ENCODE results near the gene CEP290.

The CEP290 gene

DNA sequence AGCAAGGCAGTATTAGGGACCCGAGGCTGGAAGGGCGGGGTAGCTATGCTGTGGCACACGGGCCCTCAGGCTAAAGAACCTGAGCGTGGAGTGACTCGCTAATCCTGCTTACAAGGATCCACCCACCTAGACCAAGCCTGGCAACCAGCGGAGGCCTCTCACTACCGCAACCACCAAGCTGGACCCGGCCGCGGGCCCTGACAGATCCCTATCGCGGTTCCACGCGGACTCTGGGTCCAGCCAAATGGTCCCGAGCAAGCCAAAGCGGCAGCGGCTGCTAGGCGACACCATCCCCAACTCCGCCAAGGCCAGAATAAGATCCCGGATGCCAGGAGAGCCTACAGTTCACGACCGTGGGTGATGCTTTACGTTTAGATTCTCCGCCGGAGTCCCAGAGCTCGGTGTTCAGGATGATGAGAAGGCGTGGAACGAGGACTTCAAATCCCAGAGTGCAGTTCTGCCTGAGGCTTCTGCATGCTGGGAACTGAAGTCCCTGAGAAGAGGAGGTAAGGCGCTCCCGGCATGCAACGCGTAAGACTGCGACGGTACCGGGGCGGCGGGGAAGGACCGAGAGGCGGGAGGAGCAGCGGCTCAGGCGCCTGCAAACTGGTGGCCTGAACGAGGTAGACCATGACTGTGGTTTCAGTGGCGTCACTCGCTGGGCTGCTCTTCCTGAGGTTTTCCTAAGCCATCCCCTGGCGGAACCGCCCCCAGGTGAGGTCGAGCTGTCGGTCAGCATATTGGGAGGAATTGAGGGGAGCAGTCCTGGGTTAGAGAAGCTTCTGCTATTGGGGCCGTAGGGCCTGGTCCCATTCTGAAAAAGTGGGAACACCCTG, at the start of gene CEP290, which contains the start of gene TMTC3:
Gene CEP290 (minus strand): TSS at position 315 of the 836 bp plus-strand sequence. CDS start 781 bp downstream, outside the sequence.
Gene TMTC3 (plus strand): TSS at position 534 of the 836 bp plus-strand sequence. CDS start 6,009 bp downstream, outside the sequence.
- DNase-seq: peak; percentile 58

DNA sequence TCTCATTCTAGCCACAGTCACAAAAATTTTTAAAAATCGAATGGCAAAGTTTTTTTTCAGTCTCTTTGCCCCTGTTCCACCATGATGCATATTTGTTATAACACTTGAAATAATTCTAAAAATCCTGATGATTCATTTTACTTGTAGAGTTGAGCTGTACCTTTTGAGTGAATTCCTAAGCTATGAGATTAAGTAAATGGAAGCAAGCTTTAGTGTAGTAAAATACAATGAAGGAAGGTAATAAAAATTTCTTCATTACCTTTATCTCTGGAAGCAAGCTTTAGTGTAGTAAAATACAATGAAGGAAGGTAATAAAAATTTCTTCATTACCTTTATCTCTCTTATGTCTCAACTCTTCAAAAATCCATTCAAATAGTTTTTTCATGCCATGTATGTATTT, 46.3 kb upstream of the CEP290 start:
- DNase-seq: no peak

- DNase-seq: no peak
These were observed 45.7 kb upstream of the CEP290 start for GRCh38 chr12:88187571-88187970.

- no peak for DNase-seq
These were observed 44.1 kb upstream of the CEP290 start for GRCh38 chr12:88185988-88186387.

DNA sequence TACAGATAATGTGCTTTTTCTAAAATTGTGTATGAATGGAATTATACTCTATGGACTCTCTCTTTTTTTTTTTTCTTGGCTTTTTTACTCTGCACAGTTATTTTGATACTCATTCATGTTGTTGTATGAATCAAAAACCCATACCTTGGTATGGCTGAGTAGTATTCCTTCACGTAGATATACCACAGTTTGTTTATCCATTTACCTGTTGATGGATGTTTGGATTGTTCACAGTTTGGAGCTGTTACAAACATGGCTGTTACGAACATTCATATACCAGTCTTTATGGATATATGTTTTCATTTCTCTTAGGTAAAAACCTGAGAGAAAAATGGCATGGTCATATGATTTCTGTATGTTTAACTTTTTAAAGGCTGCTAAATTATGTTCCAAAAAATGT, 43.4 kb upstream of the CEP290 start:
- no peak for DNase-seq

DNA sequence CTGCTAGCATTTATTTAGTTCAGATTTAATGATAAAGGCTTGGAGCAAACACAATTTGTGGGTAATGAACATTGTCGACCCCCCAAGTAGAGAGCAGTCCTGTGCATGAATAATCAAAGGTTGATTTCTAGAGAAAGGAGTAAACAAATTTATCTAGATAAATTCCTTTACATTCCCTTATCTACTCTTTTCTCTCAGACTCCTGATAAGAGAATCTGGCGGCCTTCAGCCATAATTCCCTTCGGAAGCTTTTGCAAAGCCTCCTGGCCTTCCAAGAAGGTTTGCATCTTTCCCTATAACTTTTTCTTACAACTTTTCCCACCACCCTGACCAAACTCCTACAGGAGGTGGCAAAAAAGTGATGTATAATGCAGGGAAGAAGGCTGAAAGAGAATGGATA, 42.3 kb upstream of the CEP290 start:
- DNase-seq: no peak

DNA sequence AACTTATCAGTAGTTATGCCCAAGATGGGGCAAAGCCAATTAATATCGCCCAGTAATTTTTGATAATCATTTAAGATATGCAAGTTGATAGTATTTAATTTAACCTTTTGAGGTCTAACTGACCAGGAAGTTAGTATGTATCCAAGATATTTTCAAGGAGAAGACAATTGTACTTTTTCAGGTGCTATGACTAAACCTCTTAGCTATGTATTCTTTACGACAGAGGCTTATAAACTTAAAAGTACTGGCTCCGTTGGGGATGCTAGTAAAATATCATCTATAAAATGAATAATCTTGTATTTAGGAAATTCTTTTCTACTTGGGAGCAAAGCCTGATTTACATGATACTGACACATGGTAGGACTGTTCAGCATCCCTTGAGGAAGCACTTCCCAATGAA, 40.5 kb upstream of the CEP290 start:
- DNase-seq: no peak

DNA sequence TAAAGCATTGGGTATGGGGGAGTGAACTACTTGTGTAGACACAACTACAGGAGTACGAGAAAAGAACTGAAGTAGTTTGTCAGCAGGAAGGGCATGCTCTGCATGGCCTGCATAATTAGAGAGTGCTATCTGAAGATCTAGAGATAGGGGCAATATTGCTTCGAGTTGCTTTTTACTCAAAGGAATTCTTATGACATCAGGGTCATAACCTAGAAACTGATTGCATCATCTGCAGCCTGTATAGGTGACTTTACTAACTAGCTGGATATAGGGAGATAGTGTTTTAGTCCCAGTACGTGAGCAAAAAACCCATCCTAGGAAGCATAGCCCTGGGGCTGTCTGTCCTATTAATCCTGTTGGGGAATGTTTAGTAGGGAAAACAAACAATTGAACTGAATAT, 40.0 kb upstream of the CEP290 start:
- no peak for DNase-seq

DNA sequence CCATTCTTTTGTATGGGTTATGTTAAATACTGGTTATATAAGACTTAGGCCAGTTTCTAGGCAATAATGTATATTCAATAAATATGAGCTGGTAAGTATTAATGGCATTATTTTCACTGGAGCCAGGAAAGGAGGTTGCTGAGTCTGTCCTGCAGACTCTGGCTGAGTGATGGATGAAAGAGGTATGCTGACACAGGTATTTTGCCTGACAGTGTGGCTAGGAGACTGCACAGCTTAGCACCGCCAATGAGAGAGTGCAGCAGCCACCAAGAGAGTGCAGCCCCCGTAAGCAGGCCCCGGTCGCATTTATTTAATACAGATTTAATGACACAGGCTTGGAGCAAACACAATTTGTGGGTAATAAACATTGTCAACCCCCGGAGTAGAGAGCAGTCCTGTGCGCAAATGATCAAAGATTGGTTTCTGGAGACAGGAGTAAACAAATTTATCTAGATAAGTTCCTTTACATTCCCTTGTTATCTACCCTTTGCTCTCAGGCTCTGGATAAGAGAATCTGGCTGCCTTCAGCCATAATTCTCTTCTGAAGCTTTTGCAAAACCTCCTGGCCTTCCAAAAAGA, 37.6 kb upstream of the CEP290 start:
- no peak for DNase-seq

DNA sequence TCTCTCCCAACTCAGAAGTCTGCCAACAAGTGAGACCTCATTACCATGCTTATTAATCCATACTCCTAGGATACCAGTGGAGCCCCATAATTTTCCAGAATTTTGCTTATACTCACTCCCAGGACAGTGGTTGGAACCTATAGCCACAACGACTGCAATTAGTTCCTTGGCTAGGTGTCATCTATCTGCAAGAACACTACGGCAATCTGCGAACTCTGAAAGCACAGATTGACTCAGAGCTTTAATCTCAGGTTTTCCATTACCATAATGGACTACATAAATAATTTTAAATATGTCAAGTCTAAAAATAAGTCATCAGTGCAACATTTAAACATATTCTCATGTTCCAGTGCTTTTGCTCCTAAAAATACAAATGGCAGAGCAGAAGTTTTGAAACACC, 33.7 kb upstream of the CEP290 start:
- DNase-seq: no peak

- no peak for DNase-seq
These were observed 31.0 kb upstream of the CEP290 start for GRCh38 chr12:88172844-88173407.

GRCh38 chr12:88167384-88167783, 25.5 kb upstream of the CEP290 start:
- DNase-seq: no peak

GRCh38 chr12:88166179-88166578, 24.3 kb upstream of the CEP290 start:
- no peak for DNase-seq

DNA sequence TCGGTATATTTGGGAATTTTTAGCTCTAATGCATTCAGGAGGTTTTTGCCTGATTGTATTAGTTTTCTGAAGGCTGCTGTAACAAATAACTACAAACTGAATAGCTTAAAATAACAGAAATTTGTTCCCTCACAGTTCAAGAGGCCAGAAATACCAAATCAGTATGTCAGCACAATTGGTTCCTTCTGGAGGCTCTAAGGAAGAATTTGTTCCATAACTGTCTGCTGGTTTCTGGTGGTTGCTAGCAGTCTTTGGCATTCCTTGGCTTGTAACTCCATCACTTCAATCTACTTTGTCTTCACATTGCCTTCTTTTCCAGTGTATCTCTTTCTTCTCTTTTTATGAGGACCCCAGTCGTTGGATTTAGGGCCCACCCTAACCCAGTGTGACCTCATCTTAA, 21.5 kb upstream of the CEP290 start:
- DNase-seq: no peak

GRCh38 chr12:88156075-88156654, 14.3 kb upstream of the CEP290 start:
- no peak for DNase-seq

DNA sequence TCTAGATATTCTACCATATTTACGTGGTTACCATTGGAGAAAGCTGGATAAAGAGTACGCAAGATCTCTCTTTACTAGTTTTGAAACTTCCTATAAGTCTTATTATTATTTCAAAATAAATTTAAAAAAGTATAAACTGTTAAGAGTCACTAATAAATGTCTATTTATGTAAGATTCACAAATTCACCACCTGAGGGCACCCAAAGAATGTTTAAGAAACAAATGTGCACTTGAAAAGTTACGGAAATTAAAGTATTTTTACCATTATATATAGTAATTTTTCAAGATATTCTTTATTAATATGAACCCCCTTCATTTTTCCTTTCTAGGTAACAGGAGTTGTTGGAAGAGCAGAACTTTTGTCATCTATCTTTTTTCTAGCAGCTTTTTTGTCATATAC, 12.1 kb upstream of the CEP290 start:
- DNase-seq: no peak

- no peak for DNase-seq
These were observed 8.2 kb upstream of the CEP290 start for GRCh38 chr12:88150063-88150462.

DNA sequence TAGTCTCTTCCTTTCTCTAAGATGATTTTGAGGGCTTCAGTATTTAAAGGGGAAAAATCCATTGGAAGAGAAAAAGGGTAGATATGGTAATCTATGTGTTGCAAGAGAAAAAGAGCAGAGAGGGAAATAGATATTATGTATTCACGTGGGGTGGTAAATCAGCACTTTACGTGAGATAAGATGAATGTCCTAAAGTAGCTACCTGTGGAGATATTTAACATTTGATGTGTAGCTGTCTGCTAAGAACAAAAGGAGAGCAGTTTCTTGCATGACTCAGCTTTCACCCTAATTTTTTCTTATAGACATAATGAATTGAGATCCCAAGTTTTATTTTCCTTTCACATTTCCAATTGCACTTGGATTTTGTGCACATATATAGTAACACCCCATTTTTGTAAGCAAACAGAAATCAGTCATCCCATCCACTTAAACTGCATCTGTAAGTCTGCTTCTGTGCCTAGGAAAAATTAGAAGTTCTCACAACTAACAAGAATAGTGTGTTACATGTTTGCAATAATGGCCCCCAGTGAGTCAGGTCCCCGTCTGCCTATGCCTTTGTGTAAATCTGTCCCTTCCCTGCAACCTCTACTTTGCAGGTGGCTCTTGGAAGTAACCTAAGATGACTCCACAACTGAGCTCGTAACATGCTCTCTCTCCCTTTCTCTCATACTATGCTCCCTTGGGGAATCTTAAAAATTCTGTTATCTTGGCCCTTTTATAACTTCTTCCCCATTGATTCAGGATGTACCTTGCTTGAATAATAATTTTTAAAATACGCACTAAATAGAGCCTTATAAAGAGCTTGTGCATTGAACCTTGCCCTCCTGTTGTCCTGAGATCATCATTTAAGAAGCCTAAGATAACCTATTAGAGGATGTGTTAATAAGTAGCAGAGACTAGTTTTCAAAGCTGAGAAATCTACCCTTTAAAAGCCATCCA, 3.9 kb upstream of the CEP290 start:
- no peak for DNase-seq

DNA sequence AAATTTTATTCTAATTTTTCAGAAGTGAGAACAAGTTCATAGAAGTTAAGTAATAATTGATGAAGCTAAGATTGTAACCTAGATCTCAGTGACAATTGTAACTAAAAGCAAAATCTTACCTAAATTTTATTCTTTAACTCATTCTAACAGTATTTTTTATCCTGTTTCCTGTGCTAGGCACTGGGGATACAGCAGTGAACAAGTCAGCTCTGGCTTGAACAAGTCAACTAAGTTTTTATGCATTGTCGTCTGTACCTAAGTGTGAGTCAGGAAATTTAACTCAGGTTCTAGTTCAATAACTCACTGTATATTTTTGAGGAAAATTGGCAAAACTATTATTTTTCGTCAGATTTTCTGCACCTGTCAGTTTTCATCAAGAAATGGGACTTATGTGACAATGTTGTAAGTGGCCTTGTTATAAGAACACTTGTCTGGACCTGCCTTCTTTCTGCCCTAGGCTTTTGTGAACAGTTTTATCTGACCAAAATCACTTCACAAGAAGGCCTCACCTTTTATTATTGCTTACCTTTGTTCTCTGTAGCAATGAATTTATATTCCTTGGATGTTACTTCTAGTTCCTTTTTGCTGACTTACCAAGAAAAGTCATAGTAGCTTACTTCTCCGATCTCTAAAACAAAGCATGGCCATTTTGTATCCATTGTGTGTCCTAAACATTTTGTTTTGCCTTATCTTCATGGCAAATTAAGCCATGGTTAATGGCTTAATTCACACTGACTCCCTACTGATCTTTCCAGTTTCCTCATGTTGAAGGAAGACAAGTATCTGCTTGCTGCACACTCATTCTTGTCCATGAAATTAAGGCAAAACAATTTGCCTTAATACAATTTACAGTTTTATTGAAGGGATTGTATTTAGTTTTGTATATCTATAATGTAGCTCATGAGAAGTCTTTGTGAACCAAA, 2.9 kb upstream of the CEP290 start:
- no peak for DNase-seq

DNA sequence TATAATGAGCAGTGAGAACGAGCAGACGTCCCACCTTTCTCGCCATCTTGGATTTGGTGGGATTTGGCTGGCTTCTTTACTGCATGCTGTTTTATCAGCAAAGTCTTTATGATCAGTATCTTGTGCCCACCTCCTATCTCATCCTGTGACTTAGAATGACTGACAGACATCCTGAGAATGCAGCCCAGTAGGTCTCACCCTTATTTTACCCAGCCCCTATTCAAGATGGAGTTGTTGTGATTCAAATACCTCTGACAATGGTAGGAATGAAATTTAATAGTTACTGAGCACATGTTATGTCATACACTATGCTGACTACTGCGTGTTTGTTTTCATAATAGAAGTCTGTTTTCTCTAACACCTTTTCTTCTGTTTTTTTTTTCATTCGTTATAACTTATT, 2.1 kb upstream of the CEP290 start:
- no peak for DNase-seq

GRCh38 chr12:88142610-88142991, 713 bp upstream of the CEP290 start:
- DNase-seq: no peak

GRCh38 chr12:88141425-88141773, 489 bp downstream of the CEP290 start:
- DNase-seq: no peak

Measured in cortex of kidney (tissue), 1 donor.